Thymus (tissue), 11 donors: ENCODE data around the gene TBCA. TPM values are rescaled to one million over a fixed set of nuclear protein-coding genes. Genes with fewer than 3 reads are reported as not detected.

Experiments used
- DNase-seq, 9 donors: peaks; one replicate each; pipeline ENCODE4 v3.0.0-alpha.2; 2013; ENCODE audit warnings: low spot score in 9 of 9, low read depth in 6 of 9, missing footprints in 1 of 9
- H3K27ac ChIP-seq, 2 donors: one replicate each; pipeline ENCODE4 v1.5.1; 2013; ENCODE audit warnings: control low read depth in 1 of 2, low read depth in 1 of 2, low read length in 1 of 2, mild to moderate bottlenecking in 1 of 2, moderate library complexity in 1 of 2
- H3K27me3 ChIP-seq, 2 donors: one replicate each; pipeline ENCODE4 v1.5.1; 2013; ENCODE audit warnings: low read length in 1 of 2; ENCODE audit not compliant: control insufficient read depth in 2 of 2, insufficient read depth in 1 of 2
- H3K36me3 ChIP-seq, 2 donors: one replicate each; pipeline ENCODE4 v1.5.1; 2013; ENCODE audit warnings: low read length in 1 of 2, mild to moderate bottlenecking in 1 of 2, moderate library complexity in 1 of 2; ENCODE audit not compliant: control insufficient read depth in 2 of 2, insufficient read depth in 2 of 2
- H3K4me1 ChIP-seq, 2 donors: one replicate each; pipeline ENCODE4 v1.5.1; 2013; ENCODE audit warnings: low read length in 2 of 2; ENCODE audit not compliant: control insufficient read depth in 2 of 2, insufficient read depth in 2 of 2
- H3K4me3 ChIP-seq, 2 donors: one replicate each; pipeline ENCODE4 v1.5.1; 2013; ENCODE audit warnings: low read length in 2 of 2, control low read depth in 1 of 2, mild to moderate bottlenecking in 1 of 2
- H3K9me3 ChIP-seq, 2 donors: one replicate each; pipeline ENCODE4 v1.5.1; 2013; ENCODE audit warnings: low read length in 1 of 2, mild to moderate bottlenecking in 1 of 2; ENCODE audit not compliant: control insufficient read depth in 2 of 2, insufficient read depth in 1 of 2
- WGBS: extraction: QIAGEN DNeasy Blood & Tissue Kit; methylation state at CpG from one replicate; pipeline ENCODE4 v1.1.7; 2013; 5-methylcytosine and 5-hydroxymethylcytosine counted together
- polyA plus RNA-seq: library from polyadenylated mRNA; stranded (reverse); fragments of 200-250 nt; gene quantifications from one replicate; pipeline ENCODE4 v1.2.3, GENCODE V29; 2013
- total RNA-seq: library from RNA; stranded (reverse); fragments of 120-200 nt; gene quantifications from one replicate; pipeline ENCODE4 v1.2.4, GENCODE V29; 2013
- donor health status: healthy.

Gene TBCA
- total and polyA plus RNA-seq, 2 donors, result 150 to 356 TPM

DNA sequence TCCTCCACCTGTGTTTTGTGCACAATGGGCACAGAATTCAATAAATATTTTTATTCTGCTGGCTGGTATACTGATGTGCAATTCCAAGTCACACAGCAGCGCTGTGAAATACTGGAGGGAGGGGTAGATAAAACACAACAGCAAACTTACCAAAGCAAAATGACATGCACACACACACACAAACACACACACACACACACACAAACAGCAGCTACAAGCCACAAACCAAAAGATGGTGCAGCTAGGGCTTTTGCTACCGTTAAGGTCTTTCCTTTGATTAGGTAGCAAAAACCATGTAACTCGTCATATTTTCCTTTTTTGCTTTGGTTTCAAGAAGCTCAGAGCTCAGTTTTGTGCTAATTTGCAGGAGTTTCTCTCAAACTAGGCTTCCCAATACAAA, 1.8 kb upstream of the TBCA start:
- DNase-seq, result no peak
- WGBS, result 84% methylated on average over 3 of the region's 3 CpGs
- H3K4me1 ChIP-seq, result peaks cover 10 to 14% of the 10 kb centered on the region in 2 donors
- H3K4me3 ChIP-seq, result no peak overlapping the region
- no peaks in the 10 kb centered on the region for H3K9me3 ChIP-seq
- no peak overlapping the region for H3K27ac ChIP-seq
- H3K27me3 ChIP-seq, result no peaks in the 10 kb centered on the region
- peaks cover 0 to 6% of the 10 kb centered on the region in 2 donors for H3K36me3 ChIP-seq

DNA sequence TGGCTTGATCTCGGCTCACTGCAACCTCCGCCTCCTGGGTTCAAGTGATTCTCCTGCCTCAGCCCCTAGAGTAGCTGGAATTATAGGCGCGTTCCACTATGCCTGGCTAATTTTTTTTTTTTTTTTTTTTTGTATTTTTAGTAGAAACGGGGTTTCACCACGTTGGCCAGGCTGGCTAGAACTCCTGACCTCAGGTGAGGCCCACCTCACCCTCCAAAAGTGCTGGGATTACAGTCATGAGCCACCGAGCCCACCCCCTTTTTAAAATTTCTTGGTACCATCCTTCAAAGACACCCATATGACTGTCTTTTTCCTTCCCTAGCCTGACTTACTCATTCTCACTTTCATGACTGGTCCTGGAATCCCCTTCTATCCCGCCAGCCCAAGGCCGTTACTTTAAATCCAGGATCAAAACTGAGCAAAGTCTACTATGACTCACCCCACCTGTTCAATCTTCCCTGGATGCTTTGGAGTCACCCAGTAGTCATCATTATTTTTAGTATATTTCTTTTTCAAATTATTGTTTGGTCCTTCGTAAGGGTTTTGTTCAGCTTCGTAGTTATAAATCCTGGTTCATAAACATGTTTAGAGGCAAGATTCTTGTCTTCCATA, 1.2 kb upstream of the TBCA start:
- H3K27me3 ChIP-seq, result no peaks in the 10 kb centered on the region
- H3K4me1 ChIP-seq, result peaks cover 10 to 14% of the 10 kb centered on the region in 2 donors
- WGBS, result 95% methylated on average over 11 of the region's 11 CpGs
- DNase-seq, result no peak
- peaks cover 0 to 6% of the 10 kb centered on the region in 2 donors for H3K36me3 ChIP-seq
- H3K27ac ChIP-seq, result no peak overlapping the region
- H3K4me3 ChIP-seq, result no peak overlapping the region
- H3K9me3 ChIP-seq, result no peaks in the 10 kb centered on the region

DNA sequence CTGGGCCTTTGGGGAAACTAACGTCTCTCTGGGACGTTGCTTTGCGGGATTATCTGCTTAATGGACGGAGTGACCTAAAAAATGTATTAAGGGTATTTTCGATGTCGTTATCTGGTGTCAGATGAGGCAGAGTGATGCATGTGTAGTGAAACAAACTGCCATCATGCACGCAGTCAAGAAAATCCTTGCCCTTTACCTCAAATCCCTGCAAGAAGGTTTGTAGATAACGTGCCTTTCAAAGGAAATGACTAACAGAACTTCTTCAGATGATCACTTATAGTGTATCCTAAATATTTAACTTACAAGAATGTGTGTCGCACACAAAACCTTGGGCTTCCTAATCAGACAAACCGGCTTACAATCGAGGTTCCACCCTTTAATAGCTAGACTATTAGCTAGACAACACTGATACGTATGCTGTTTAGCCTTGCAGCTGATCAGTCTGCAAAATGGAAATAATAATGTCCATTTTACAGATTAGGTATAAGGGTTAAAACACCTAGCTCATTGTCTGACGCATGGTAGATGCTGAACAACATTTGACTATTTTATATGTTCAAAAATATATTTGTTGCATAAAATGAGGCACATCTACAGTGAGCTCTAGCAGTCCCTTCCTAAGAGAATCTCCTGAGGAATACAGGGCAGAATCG, 541 bp upstream of the TBCA start:
- H3K4me1 ChIP-seq, result peaks cover 10 to 14% of the 10 kb centered on the region in 2 donors
- no peaks in the 10 kb centered on the region for H3K27me3 ChIP-seq
- H3K27ac ChIP-seq, result peak overlapping the region in 1 of 2 donors; percentile 61
- H3K9me3 ChIP-seq, result no peaks in the 10 kb centered on the region
- H3K36me3 ChIP-seq, result peaks cover 0 to 6% of the 10 kb centered on the region in 2 donors
- 37% methylated on average over 14 of the region's 14 CpGs for WGBS
- H3K4me3 ChIP-seq, result peak overlapping the region; percentile 65 to 90
- DNase-seq, result no peak

DNA sequence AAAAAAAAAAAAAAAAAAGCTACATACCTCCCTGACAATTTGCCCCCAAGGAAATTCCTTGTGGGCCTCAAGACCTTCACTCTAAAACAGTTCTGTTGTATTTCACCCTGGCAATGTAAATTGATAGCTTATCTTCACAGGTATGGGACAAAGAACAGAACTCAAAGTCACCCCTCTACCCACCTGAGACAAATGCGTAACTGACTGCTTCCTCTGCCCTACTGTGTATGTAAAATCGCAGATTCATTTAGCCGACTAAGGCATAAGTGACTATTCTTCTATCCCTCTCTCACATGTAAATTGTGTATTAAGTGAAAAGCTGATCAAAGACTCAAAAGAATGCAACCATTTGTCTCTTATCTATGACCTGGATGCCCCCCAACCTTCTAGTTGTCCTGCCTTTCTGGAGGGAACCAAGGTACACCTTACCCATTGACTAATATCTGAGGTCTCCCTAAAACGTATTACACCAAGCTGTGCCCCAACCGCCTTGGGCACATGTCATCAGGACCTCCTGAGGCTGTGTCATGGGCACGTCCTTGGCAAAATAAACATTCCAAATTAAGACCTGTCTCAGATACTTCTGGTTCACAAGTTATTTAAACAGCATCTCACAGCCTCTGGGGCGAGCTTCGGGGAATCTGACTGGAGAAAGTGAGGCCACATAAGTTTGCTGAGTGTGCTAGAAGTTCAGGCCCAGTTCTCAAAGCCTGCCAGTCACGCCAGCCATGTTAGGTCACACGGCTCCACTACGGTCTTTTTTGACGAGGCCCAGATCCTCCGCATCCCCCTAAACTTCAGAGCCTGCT, 954 bp downstream of the TBCA start:
- peak in 6 of 9 donors; percentile 9 to 76 (median 20) for DNase-seq
- Histone ChIP-seq H3K27me3 (no peaks in the 10 kb centered on the region), H3K9me3 (no peaks in the 10 kb centered on the region), H3K36me3 (peaks cover 0 to 12% of the 10 kb centered on the region in 2 donors), H3K4me1 (peaks cover 10 to 14% of the 10 kb centered on the region in 2 donors), H3K4me3 (peak overlapping the region; percentile 65 to 90), H3K27ac (peak overlapping the region; percentile 94 to 97)
- WGBS, result 11% methylated on average over 13 of the region's 13 CpGs

DNA sequence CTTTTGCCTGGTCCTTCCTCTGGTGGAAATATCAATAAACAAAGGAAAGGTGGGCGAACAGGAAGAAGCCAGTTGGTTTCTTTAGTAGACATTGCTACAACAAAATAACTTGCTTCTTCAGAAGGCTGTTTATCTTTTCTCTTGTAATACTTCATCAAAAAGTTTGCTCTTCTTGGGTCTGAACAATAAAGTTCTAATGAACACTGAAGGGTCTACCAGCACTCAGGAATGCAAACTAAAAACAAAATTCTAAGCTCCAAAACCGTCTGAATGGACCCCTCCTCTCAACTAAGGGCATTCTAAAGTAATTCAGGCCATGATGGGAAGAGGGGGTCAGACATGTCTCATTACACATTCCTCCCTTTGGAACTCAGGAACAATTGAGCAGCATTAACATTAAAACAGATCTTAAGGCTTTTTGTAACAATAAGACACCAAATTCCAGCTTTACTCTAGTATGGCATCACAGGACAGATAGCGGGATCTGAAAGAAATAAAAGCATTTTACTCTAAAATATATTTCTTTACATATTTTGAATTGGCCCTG, 2.3 kb downstream of the TBCA start:
- no peak overlapping the region for H3K4me3 ChIP-seq
- no peak for DNase-seq

DNA sequence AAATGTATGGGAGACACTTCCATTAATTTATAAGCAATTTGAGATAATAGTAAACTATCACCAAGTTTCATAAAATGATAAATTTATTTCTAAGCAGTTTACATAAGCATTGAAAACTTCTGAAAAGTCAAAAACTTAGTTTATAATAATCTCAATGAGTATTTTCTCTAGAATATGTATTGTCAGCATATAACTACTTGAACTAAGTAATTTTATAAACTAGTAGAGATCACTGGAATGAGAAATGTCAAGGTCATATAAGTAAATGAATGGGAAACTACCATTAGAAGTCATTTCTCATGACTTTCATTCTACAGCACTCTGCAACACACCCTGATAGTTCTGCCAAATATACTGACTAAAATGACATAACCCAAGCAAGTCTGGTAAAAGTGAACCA, 3.4 kb downstream of the TBCA start:
- Histone ChIP-seq H3K36me3 (peaks cover 0 to 13% of the 10 kb centered on the region in 2 donors), H3K27ac (no peak overlapping the region), H3K4me1 (peaks cover 10 to 14% of the 10 kb centered on the region in 2 donors), H3K4me3 (no peak overlapping the region), H3K27me3 (no peaks in the 10 kb centered on the region), H3K9me3 (no peaks in the 10 kb centered on the region)
- no peak for DNase-seq

More for the DNA sequence above, 2.3 kb downstream of the TBCA start:
- H3K27ac ChIP-seq, result no peak overlapping the region
- no peaks in the 10 kb centered on the region for H3K27me3 ChIP-seq
- H3K4me1 ChIP-seq, result peaks cover 10 to 14% of the 10 kb centered on the region in 2 donors
- WGBS, result 94% methylated on average over 3 of the region's 3 CpGs
- peaks cover 0 to 12% of the 10 kb centered on the region in 2 donors for H3K36me3 ChIP-seq
- no peaks in the 10 kb centered on the region for H3K9me3 ChIP-seq

DNA sequence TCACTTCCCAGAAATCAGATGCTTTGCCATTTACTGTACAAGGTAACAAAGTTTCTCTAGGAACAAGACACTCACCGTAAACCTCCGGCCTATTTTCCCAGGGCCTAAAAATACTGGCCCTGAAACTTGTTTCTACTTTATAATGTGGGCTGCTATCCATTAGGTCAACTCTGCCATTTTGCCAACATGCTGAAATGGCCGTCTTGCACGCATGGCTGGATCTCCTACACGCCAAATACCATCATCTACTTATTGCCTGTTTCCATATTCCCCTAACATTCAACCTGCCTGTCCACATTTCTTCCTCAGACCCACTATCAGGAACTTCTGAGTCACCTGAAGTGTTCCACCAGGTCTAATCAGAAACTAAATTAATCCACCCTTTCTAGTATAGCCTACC, 4.7 kb downstream of the TBCA start:
- 97% methylated on average over 5 of the region's 5 CpGs for WGBS
- no peak for DNase-seq
- Histone ChIP-seq H3K36me3 (peaks cover 0 to 17% of the 10 kb centered on the region in 2 donors), H3K4me3 (no peak overlapping the region), H3K27ac (no peak overlapping the region), H3K4me1 (peaks cover 10 to 12% of the 10 kb centered on the region in 2 donors), H3K9me3 (no peaks in the 10 kb centered on the region), H3K27me3 (no peaks in the 10 kb centered on the region)

DNA sequence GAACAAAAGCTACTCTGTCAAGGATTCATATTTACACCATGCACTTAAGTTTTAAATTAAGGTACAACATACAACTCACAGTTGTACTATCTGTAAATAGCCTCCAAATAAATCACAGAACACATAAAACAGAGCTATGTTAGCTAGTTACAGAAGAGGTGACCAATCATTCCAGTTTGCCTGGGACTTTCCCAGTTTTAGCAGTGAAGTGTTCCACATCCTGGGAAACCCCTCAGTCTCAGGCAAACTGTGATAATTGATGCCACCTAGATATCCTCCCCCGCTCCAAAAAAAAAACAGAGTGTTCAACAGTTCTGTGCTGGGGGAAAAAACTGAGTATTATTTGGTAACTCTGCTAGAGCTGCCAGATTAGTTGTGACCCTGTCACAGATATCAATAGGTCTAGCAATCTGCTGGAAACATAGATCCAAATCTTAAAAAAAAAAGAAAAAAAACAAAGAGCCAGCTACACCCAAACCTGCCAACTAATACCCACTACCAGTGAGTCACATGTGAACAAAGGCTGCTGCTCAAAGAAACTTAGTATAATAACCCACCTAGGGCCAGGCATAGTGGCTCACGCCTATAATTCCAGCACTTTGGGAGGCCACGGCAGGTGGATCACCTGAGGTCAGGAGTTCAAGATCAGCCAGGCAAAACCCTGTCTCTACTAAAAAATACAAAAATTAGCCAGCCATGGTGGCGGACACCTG, 5.7 kb downstream of the TBCA start:
- no peak for DNase-seq
- 98% methylated on average over 4 of the region's 4 CpGs for WGBS
- no peak overlapping the region for H3K4me3 ChIP-seq
- no peak overlapping the region for H3K27ac ChIP-seq
- H3K9me3 ChIP-seq, result no peaks in the 10 kb centered on the region
- H3K4me1 ChIP-seq, result peaks cover 10% of the 10 kb centered on the region in 2 donors
- H3K36me3 ChIP-seq, result peaks cover 0 to 17% of the 10 kb centered on the region in 2 donors
- H3K27me3 ChIP-seq, result no peaks in the 10 kb centered on the region
